HG03521 (cell line): Measurements from ENCODE around the gene STX16.

Source experiments
- ATAC-seq: cut with Tn5 transposase; IDR thresholded peaks from one replicate; pipeline ENCODE4 v1.9.1; 2021; ENCODE audit warnings: mild to moderate bottlenecking, moderate library complexity; ENCODE audit not compliant: unreplicated experiment

The STX16 gene

DNA sequence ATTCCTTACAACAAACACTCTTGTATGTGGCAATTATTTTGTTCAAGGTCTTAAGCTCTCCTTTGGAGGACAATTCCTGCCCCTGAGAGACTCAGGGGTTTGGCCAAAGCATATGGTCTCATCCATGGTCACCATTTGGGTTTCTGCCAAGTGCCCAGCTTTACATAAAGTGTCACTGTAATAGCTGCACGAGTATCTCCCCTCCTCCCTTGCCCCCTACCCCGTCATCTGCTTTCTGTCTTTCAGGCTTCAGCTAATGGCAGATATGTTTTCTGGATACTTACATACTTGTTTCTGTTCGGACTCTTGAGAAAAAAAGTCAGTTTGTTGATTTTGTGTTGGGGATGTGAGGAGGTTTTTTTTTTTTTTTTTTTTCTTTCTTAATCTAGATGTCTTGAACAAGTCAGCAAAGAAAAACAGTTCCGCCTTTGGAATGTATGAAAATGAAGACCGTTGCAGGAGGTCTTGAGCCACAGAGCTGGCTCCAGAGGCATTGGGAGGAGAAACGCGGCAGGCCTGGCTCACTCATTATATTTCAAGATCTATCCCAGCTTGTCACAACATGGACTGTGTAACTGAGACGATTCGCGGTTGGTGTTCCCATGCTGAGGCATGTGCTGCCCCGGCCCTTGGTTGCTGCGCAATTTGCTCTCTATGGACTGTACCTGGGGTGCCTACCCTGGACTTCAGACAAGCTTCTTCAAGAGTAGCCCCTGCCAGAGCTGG, 32.6 kb upstream of the STX16 start:
- no peak for ATAC-seq

- ATAC-seq: no peak
Measured at GRCh38 chr20:58619077-58619863, 31.8 kb upstream of the STX16 start.

DNA sequence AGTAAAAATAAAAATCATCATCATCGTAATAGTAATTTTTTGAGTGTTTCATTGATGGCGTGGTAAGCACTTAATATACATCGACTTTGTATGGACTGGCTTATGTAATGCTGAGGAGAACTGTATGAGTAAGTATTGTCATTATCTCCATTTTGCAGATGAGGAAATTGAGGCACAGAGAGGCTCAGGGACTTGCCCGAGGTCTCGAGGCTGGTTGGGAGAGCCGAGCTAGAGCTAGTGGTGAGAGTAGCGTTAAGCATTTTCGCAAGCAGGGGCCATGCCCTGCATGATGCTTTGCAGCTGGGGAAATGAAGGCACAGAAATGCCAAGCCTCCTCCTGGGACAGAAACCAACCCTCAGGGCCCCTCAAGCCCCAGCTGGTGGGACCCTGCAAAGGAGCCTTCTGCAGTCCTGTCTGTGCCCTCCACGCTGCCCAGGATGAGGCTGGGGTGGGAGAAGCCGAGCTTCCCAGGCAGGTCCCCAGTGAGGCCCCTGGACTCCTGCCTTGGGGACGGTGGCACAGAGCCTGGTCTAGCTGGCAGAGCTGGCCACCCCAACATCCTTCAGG, 31.1 kb upstream of the STX16 start:
- no peak for ATAC-seq

- no peak for ATAC-seq
Measured at GRCh38 chr20:58621906-58622548, 29.1 kb upstream of the STX16 start.

DNA sequence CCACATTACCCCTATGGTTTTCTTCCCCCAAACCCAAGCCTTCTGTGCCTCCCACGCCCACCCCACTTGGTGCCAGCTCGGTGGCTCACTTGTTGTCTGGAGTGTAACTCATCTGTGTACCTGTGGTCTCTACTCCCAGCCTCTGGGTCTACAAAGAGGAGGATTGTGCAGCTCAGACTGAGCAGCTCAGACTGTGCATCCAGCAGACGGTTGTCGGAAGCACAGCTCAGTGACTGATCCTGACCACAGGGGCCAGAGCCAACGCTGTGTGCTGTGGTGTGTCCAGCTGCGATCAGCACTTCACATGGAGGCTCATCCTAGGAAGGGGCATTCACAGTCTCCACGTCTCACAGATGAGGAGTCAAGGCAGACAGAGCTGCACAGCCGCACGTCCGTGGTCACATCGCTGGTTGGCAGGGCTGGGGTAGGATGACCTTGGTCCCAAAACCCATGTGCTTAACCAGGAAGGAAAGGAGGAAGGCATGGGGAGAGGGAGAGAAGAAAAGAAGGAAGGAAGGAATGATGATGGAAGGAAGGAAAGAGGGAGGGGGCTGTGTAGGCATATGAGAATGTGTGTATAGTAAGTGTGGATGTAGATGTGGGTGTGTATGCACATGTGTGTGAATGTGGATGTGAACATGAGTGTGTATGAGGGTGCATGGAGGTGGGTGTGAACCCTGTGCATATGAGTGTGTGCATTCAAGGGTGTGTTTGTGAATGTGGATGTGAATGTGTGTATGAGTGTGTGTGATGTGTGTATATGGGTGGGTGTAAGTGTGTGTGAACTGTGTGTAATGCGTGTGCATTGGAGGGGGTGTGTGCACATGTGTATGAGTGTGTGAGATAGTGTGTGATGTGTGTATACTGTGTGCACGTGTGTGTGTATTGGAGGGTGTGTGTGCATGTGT, 28.2 kb upstream of the STX16 start:
- ATAC-seq: no peak

GRCh38 chr20:58623579-58624473, 27.3 kb upstream of the STX16 start:
- ATAC-seq: no peak

- ATAC-seq: no peak
Measured at GRCh38 chr20:58624687-58625086, 26.4 kb upstream of the STX16 start.

DNA sequence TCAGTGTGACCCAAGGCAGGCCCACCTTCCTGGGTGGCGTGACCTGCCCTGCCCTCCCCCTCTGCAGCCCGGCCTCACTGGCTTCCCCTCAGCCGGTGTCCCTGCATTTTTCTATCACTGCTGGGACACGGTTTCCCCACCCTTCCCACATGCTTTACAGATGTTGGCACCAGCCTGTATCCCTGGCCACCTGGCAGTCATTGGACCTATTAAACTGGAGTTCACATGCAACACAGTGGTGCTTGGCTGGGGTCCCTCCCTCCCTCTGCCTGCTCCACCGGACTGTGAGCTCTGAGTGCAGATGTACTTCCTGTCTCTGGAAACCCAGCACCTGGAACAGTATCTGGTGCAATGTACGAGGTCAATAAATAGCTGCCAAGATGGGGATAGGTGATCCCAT, 25.5 kb upstream of the STX16 start:
- ATAC-seq: no peak

GRCh38 chr20:58626051-58626450, 25.0 kb upstream of the STX16 start:
- ATAC-seq: no peak

DNA sequence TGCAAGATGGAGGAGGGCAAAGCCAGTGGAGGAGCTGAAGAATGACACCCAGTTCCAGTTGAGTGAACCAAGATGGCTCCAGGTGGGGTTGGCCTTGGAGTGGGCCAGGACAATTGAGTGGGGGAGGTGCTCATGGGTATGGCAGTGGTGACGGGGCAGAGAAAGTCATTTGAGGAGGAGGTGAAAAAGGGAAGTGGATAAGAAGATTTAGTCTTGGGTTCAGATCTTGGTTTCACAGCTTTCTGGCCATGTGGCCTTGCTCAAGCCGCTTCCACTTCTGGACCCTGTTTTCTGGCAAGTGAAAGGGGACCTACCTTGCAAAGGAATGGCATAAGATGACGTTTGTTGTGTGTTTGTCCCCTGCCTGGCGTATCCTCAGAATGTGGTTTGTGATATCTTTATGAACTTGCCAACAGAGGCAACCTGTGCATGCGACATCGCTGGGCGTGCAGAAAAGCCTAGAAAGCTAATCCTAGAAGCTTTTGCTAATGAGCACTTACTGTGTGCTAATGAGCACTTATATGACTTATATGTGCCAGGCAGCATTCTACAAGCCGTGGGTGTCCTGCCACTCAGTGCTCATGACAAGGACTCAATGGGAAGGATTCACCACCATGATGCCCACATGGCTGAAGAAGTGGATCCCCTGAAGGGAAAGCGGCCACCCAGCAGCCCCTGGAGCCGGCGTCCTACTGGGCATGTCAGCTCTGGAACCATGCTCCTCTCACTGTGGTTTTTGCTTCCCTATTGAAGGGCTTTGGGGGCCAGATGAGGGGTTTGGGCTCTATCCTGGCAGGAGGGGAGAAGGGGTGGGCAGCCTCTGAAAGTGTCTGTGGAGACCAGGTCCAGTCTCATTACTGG, 23.6 kb upstream of the STX16 start:
- ATAC-seq: no peak

- no peak for ATAC-seq
Measured at GRCh38 chr20:58628491-58629214, 22.4 kb upstream of the STX16 start.

DNA sequence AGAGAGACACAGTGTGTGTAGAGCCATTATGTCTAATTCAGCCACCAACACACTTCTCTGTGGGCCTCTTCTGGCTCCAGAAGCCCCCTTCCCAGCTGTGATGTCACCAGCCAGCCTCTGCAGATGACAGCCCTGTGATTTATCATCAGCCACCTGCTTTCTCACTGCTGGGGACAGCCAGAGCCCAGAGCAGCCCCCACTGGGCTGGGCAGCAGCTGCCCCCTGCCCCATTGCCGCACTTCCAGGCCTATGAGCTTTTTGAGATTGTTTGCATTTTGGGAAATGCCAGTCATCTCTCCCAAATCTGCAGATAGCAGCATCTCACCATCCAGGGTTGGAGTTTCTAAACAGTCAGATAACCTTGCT, 21.9 kb upstream of the STX16 start:
- ATAC-seq: no peak

DNA sequence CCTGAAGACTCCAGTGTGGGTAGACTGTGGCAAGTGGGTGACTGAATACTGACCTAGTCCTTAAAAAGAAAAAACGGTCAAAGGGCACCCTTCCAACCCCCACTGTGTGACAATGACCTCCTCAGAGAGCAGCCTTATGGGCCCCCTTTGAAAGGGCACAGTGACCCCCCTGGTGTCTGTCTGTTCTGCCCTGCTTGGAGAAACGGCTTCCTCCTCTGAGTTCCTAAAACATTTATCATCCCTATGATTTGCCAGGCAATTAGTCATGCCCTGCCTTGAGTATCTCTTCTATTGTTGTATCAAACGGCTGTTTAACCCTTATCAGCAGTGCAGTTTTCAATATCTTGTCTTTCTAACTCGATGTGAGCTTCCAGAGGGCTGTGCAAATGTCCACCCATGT, 21.0 kb upstream of the STX16 start:
- no peak for ATAC-seq

GRCh38 chr20:58633161-58634053, 17.7 kb upstream of the STX16 start:
- ATAC-seq: no peak

DNA sequence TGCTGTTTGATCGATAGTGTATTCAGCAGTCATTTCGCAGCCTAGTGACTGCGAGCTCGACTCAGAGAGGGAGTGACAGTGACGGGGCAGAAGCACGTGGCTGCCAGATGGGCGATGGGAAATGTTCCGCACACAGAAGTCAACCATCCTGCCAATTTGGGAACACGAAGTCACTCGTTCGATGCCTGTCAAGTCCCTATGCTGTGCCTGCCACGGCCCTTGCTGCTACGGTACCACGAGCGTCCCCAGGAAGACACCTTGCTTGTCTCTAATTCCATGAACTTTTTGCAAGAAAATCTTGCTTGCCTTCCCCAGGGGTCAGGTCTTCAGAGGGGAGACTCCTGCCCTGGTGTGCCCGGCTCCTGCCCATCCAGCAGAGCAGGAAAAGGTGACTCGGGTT, 17.0 kb upstream of the STX16 start:
- ATAC-seq: no peak

DNA sequence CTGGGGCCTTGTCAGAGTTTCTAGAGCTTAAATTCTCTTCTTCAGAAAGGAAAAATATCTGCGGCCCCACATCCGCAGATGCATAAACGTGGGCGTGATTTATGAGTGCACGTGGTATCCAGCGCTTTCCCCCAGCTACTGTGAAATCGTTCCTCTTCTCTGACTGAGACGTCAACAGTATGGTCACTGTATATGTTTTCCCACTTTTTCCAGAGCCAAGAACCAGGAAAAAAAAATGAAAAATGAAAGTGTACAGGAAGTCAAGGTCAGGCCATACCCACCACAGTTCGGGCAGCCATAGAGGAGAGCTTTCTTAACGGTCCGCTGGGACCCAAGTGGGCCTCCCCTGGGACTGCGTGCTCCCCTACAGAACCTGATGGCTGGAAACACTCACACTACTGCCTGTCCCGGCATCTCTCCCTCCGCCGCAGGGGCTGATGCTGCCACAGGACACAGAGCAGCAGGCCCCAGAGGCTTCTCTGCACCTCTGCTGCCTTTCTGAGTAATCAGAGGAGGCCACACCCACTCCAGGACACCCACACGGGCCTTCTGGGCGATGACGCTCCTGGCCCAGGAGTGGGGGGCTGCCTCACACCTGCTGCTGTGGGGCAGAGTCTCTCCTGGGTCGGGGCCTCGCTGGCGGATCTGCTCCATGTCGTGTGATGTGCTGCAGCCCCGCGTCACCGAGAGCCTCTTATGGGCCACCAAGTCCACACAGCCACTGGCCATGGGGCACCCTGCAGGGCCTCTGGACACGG, 16.4 kb upstream of the STX16 start:
- no peak for ATAC-seq
